Glutamatergic neuron (in vitro differentiated cells): Measurements from ENCODE around the gene MASP2. TPM values are rescaled to one million over a fixed set of nuclear protein-coding genes. Genes with fewer than 3 reads are reported as not detected.

ENCODE experiments used
- DNase-seq: peaks from one replicate; pipeline ENCODE4 v3.0.0; 2022
- H3K27ac Mint-ChIP-seq: one replicate; pipeline ENCODE4 v1.8.0; 2020; ENCODE audit warnings: mild to moderate bottlenecking, mixed read lengths, inconsistent platforms; ENCODE audit not compliant: unreplicated experiment
- H3K27me3 Mint-ChIP-seq: one replicate; pipeline ENCODE4 v1.8.0; 2020; ENCODE audit warnings: mild to moderate bottlenecking, moderate library complexity, mixed read lengths, inconsistent platforms; ENCODE audit not compliant: unreplicated experiment
- H3K36me3 Mint-ChIP-seq: one replicate; pipeline ENCODE4 v1.8.0; 2020; ENCODE audit warnings: mild to moderate bottlenecking, mixed read lengths, inconsistent platforms; ENCODE audit not compliant: unreplicated experiment
- H3K4me1 Mint-ChIP-seq: one replicate; pipeline ENCODE4 v1.8.0; 2020; ENCODE audit warnings: mild to moderate bottlenecking, low read depth, mixed read lengths, inconsistent platforms; ENCODE audit not compliant: unreplicated experiment
- H3K4me3 Mint-ChIP-seq: one replicate; pipeline ENCODE4 v1.8.0; 2020; ENCODE audit warnings: mild to moderate bottlenecking, mixed read lengths, inconsistent platforms; ENCODE audit not compliant: unreplicated experiment
- H3K9me3 Mint-ChIP-seq: one replicate; pipeline ENCODE4 v1.8.0; 2020; ENCODE audit warnings: mild to moderate bottlenecking, moderate library complexity, mixed read lengths, inconsistent platforms; ENCODE audit not compliant: unreplicated experiment
- total RNA-seq: library from RNA; stranded (reverse); fragmentation: NEBNext Ultra II Directional; extraction: Animal tissue kit (Norgen Biotek cat#: 25700); gene quantifications from one replicate; pipeline ENCODE4 v1.2.1, GENCODE V29; 2021; ENCODE audit not compliant: unreplicated experiment
- TF ChIP-seq, protein P1 (sequence below): fragments of 200-600 bp; sonication (generic); IDR thresholded peaks from one replicate; pipeline ENCODE4 v1.5.0; 2021; ENCODE audit not compliant: partially characterized antibody, unreplicated experiment

The MASP2 gene
- total RNA-seq, 1 donor from 2014 or later = not detected

DNA sequence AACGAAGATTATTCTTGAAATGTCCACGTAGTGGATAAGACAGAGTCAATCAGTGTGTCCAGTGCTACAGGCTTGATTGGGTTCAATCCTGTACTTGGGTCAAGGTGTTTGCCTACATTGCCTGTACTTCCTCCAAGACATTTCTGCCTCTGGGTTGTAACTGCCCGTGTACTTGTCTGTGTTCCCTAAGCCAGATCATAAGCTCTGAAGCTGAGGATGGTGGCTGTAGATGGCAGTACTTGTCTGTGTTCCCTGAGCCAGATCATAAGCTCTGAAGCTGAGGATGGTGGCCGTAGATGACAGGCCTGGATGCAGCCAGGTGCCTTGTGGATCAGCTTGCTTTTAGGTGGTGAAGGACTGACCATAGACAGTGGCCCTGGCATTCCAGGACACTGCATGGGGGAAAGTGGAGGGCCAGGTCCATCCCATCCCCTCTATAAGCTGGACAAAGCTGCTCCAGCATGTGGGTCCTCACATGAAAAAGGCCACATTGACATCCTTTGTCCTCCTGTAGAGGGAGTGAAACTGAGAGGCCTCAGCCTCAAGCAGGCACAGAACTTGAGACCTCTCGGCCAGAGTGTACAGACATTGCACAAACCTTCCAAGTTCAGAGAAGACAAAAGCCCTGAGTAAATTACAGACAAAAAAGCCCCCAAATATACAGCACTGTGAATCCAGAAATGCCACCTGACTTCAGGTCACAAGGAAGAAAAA lies 14.8 kb upstream of the MASP2 start:
- Mint-ChIP-seq H3K4me1 (peaks cover 6% of the 10 kb centered on the region), H3K9me3 (peaks cover 4% of the 10 kb centered on the region), H3K36me3 (no peaks in the 10 kb centered on the region), H3K4me3 (no peak overlapping the region), H3K27ac (peak overlapping the region; percentile 31), H3K27me3 (peaks cover 5% of the 10 kb centered on the region)
- TF ChIP-seq, protein P1, sequence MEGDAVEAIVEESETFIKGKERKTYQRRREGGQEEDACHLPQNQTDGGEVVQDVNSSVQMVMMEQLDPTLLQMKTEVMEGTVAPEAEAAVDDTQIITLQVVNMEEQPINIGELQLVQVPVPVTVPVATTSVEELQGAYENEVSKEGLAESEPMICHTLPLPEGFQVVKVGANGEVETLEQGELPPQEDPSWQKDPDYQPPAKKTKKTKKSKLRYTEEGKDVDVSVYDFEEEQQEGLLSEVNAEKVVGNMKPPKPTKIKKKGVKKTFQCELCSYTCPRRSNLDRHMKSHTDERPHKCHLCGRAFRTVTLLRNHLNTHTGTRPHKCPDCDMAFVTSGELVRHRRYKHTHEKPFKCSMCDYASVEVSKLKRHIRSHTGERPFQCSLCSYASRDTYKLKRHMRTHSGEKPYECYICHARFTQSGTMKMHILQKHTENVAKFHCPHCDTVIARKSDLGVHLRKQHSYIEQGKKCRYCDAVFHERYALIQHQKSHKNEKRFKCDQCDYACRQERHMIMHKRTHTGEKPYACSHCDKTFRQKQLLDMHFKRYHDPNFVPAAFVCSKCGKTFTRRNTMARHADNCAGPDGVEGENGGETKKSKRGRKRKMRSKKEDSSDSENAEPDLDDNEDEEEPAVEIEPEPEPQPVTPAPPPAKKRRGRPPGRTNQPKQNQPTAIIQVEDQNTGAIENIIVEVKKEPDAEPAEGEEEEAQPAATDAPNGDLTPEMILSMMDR = no peak
- no peak for DNase-seq

DNA sequence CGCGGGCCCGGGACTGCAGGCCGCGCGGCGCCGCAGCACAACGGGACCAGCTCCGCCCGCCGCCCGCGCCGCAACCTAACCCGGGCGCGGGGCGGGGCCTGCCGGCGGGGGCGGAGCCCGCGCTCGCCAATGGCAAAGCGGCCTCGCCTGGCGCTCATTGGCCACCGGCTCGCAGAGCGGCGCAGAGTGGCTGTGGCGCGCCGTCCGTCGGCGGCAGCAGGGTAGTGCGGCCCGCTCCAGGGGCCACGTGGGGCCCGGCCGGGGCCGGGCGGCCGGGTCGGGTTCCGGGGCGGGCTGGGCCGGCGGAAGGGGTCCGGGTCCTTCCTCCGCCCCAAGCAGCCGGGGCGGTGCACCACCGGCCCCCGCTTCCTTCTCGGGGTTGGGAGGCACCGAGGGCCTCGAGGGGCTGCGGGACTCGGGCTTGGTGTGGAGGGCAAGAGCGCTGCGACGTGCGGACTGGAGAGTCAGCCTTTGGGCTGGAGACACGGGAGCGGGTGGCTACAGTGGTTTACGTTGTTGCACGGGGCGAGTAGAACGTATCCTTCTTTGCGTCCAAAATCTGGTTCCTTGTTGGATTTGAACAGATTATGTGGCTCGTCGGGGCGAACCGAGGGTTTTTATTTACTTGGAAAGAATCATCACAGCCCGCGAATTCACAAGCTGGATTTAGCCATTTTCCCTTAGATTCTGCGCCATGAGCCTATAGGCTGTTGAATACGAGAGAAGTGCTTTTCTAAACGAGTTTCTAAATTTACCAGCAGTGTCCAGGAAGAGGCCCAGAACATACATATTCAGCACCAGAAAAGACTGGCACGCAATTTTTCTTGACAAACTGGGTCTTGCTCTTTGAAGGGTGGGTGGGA lies 13.2 kb upstream of the MASP2 start, which contains the start of gene SRM:
Gene SRM, minus strand, starts transcription at position 51 of the 863 bp plus-strand sequence. CDS start 75 bp downstream, outside the sequence.
- H3K36me3 Mint-ChIP-seq = no peaks in the 10 kb centered on the region
- H3K9me3 Mint-ChIP-seq = peaks cover 4% of the 10 kb centered on the region
- peaks cover 5% of the 10 kb centered on the region for H3K27me3 Mint-ChIP-seq
- peak within 1 kb of the TSS; percentile 87 for H3K27ac Mint-ChIP-seq
- TF ChIP-seq, protein P1 = peak; percentile 26
- peaks cover 6% of the 10 kb centered on the region for H3K4me1 Mint-ChIP-seq
- H3K4me3 Mint-ChIP-seq = peak within 1 kb of the TSS; percentile 96
- peak; percentile 94 for DNase-seq

DNA sequence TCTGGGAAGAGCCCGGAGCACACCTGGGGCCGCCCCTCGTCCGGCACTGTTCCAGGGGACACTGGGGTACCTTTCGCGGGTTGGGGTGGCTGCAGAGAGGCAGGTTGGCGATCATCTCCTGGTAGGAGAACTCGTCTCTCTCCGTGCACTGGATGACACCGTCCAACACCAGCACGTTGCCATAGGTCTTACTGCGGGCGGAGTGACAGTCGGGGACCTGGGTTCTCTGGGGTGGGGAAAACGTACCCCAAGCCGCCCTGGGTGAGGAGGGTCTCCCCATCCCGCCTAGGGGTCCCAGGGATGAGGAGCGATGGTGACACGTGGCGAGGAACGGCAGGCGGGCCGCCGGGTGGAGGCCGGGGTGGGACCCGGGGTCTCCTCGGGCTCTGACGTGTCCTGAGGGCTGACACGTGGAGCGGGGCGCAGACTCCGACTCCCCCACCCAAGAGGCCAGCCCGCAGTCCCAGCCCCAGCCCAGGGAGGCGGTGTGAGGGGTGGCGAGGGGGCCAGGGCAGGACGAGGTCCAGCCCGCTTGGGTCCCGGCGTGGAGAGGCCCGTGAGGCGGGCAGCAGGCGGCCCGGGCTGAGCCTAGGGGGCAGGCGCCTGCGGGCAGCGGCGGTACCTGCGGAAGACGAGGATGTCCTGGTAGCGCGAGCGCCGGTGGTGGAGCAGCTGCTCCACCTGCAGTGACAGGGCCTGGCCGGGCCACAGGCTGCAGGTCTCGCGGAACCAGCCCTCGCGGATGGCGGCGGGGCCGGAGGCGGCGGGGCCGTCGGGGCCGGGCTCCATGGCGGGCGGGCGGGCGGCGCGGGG lies 12.3 kb upstream of the MASP2 start:
- Mint-ChIP-seq H3K27ac (peak overlapping the region; percentile 87), H3K27me3 (peaks cover 5% of the 10 kb centered on the region), H3K4me3 (peak overlapping the region; percentile 96), H3K36me3 (no peaks in the 10 kb centered on the region), H3K4me1 (peaks cover 6% of the 10 kb centered on the region), H3K9me3 (peaks cover 4% of the 10 kb centered on the region)
- DNase-seq = peak; percentile 52
- TF ChIP-seq, protein P1 = no peak

DNA sequence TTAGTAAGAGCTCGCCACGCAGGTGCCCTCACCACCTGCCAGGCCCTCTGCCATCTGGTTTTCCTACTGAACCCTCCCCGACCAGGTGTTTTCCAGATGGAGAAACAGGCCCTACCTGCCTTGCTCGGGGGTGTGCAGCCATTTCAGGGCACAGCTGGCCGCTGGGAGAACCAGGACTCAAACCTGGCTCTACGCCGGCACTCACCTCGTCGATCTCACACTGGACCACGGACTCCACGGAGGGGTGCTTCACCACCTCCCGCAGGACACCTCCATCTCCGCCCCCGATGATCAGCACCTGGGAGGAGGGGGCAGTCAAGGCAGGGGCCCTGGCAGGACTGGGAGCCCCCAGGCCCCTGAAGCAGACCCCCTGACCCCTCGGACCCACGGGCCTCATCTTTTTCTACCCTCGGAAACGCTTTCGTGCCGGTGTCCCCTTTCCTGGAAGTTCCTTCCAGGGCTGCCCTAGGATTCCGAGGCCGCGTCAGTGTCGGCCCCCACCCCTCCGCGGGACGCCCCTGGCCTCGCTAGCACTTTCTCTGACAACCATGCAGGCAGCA lies 11.6 kb upstream of the MASP2 start:
- DNase-seq = no peak
- Mint-ChIP-seq H3K36me3 (no peaks in the 10 kb centered on the region), H3K27ac (peak overlapping the region; percentile 87), H3K27me3 (peaks cover 5% of the 10 kb centered on the region), H3K4me1 (peaks cover 6% of the 10 kb centered on the region), H3K4me3 (peak overlapping the region; percentile 96), H3K9me3 (peaks cover 4% of the 10 kb centered on the region)
- TF ChIP-seq, protein P1 = no peak
